Peyer's patch (tissue), 4 donors: ENCODE data around the gene ATP13A4.

Experiments
- CTCF ChIP-seq, 6 experiments: fragments of 450-650 bp in 4 of 6; fragments of 200-600 bp in 2 of 6; sonication (generic) in 1 of 6; IDR thresholded peaks; one replicate each; pipeline ENCODE4 v1.5.1; 2017 to 2019; ENCODE audit warnings: antibody characterized with exemption in 6 of 6, mild to moderate bottlenecking in 3 of 6, moderate library complexity in 1 of 6
- POLR2A ChIP-seq, 2 donors: fragments of 450-650 bp; IDR thresholded peaks; one replicate each; pipeline ENCODE4 v1.5.1; 2017; ENCODE audit warnings: antibody characterized with exemption in 2 of 2, mild to moderate bottlenecking in 2 of 2, moderate library complexity in 2 of 2

DNA sequence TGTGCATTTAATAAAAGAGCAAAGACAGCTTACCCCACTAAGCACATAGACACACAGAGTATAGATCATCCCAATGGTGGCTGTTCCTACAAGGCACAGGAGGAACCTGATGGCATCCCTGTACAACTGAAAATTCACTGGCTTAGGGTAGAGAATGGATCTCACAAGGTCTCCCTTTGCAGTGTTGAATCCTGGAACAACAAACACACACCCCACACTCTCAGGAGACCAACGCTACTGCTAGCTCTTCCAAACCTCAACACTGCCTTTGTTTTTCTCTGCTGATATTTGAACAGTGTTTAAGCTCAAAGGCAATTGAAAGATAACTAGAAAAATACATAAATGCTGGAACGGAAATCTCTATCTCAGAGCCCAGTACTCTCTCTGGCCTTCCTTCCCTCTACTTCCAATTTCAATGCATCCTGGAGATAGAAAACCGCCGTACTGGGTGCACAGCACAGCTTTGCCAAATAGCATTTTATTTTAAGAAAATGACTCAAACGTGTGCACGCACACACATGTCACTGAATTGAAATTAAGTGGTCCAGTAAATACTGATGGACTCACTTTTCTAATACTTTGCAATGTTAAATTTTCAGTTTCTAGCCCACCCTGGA, 88.6 kb downstream of the ATP13A4 start:
- TF ChIP-seq POLR2A (IDR thresholded peaks at IDR 0.05) (no peak), CTCF (IDR thresholded peaks at IDR 0.05) (no peak)
